Fibroblast of pulmonary artery (primary cell): ENCODE measurements around the gene TNS1.

ENCODE experiments used
- DNase-seq: peaks from one replicate; pipeline ENCODE4 v3.0.0-alpha.2; 2010; ENCODE audit warnings: low read depth
- H3K4me3 ChIP-seq: replicated peaks from 2 replicates; pipeline ENCODE4 v1.5.1; 2011; ENCODE audit warnings: low read depth, mild to moderate bottlenecking, control low read depth, low read length, moderate library complexity
- CTCF ChIP-seq: IDR thresholded peaks from 2 replicates; pipeline ENCODE4 v1.5.1; 2011; ENCODE audit warnings: mild to moderate bottlenecking, control low read depth, low read length, inconsistent platforms; ENCODE audit errors: missing control alignments

TNS1 gene

GRCh38 chr2:217889656-217890055 lies 113.1 kb downstream of the TNS1 start:
- TF ChIP-seq CTCF, result no peak
- DNase-seq, result no peak
- no peak overlapping the region for H3K4me3 ChIP-seq

- no peak for TF ChIP-seq CTCF
- no peak overlapping the region for H3K4me3 ChIP-seq
- peak; percentile 85 for DNase-seq
Observed at GRCh38 chr2:217887841-217888701, 114.7 kb downstream of the TNS1 start.

- peak; percentile 80 for TF ChIP-seq CTCF
- H3K4me3 ChIP-seq, result no peak overlapping the region
- peak; percentile 83 for DNase-seq
Observed at GRCh38 chr2:217886720-217887309, 116.0 kb downstream of the TNS1 start.

- TF ChIP-seq CTCF, result no peak
- DNase-seq, result no peak
- H3K4me3 ChIP-seq, result no peak overlapping the region
Observed at GRCh38 chr2:217886091-217886490, 116.7 kb downstream of the TNS1 start.

GRCh38 chr2:217884985-217885384 lies 117.8 kb downstream of the TNS1 start:
- TF ChIP-seq CTCF, result no peak
- no peak overlapping the region for H3K4me3 ChIP-seq
- DNase-seq, result no peak

GRCh38 chr2:217880891-217881290 lies 121.9 kb downstream of the TNS1 start:
- no peak for DNase-seq
- no peak overlapping the region for H3K4me3 ChIP-seq
- no peak for TF ChIP-seq CTCF
